H9 (cell line): ENCODE data around the gene CCDC126. TPM values are rescaled to one million over a fixed set of nuclear protein-coding genes. Genes with fewer than 3 reads are reported as not detected.

Source experiments
- DNase-seq: peaks from one replicate; pipeline ENCODE4 v3.0.0-alpha.2; 2017
- H2AFZ ChIP-seq: one replicate; pipeline ENCODE4 v1.6.1; 2013; ENCODE audit warnings: mild to moderate bottlenecking, low read length, control low read depth, moderate library complexity
- H2AK5ac ChIP-seq: 2 replicates; pipeline ENCODE4 v1.6.1; 2013; ENCODE audit warnings: low read length, control low read depth, mixed read lengths; ENCODE audit not compliant: insufficient read length
- H2BK120ac ChIP-seq: one replicate; pipeline ENCODE4 v1.6.1; 2013; ENCODE audit warnings: low read depth, mild to moderate bottlenecking, low read length, control low read depth, inconsistent platforms; ENCODE audit not compliant: poor library complexity, severe bottlenecking
- H2BK12ac ChIP-seq: 2 replicates; pipeline ENCODE4 v1.6.1; 2013; ENCODE audit warnings: low read length, control low read depth, mixed read lengths, low read depth; ENCODE audit not compliant: insufficient read length
- H2BK15ac ChIP-seq: 2 replicates; pipeline ENCODE4 v1.6.1; 2013; ENCODE audit warnings: low read depth, low read length, control low read depth
- H2BK20ac ChIP-seq: one replicate; pipeline ENCODE4 v1.6.1; 2013; ENCODE audit warnings: low read depth, mild to moderate bottlenecking, low read length, control low read depth, inconsistent platforms; ENCODE audit not compliant: poor library complexity, severe bottlenecking
- H2BK5ac ChIP-seq: 2 replicates; pipeline ENCODE4 v1.6.1; 2013; ENCODE audit warnings: low read length, control low read depth, mixed read lengths; ENCODE audit not compliant: insufficient read length
- H3K14ac ChIP-seq: 2 replicates; pipeline ENCODE4 v1.6.1; 2013; ENCODE audit warnings: low read length, control low read depth; ENCODE audit not compliant: insufficient read depth
- H3K18ac ChIP-seq: 2 replicates; pipeline ENCODE4 v1.6.1; 2013; ENCODE audit warnings: low read depth, mild to moderate bottlenecking, mixed read lengths, low read length, control low read depth; ENCODE audit not compliant: insufficient read length
- H3K23ac ChIP-seq: 2 replicates; pipeline ENCODE4 v1.6.1; 2013; ENCODE audit warnings: low read length, control low read depth, mixed read lengths, low read depth; ENCODE audit not compliant: insufficient read length
- H3K23me2 ChIP-seq: 2 replicates; pipeline ENCODE4 v1.6.1; 2013; ENCODE audit warnings: low read depth, mild to moderate bottlenecking, mixed read lengths, low read length, control low read depth; ENCODE audit not compliant: insufficient read length, poor library complexity, severe bottlenecking
- H3K27ac ChIP-seq: 2 replicates; pipeline ENCODE4 v1.5.1; 2013; ENCODE audit warnings: low read length, control low read depth, mixed read lengths, low read depth; ENCODE audit not compliant: insufficient read length
- H3K27me3 ChIP-seq: 2 replicates; pipeline ENCODE4 v1.6.1; 2013; ENCODE audit warnings: low read length, control low read depth, inconsistent platforms; ENCODE audit not compliant: insufficient read depth
- H3K4ac ChIP-seq: 2 replicates; pipeline ENCODE4 v1.6.1; 2013; ENCODE audit warnings: low read depth, mild to moderate bottlenecking, control low read depth, inconsistent platforms, low read length, moderate library complexity
- H3K4me1 ChIP-seq: 2 replicates; pipeline ENCODE4 v1.6.1; 2013; ENCODE audit warnings: low read length, control low read depth, inconsistent platforms; ENCODE audit not compliant: insufficient read depth
- H3K4me2 ChIP-seq: 2 replicates; pipeline ENCODE4 v1.6.1; 2013; ENCODE audit warnings: low read length, control low read depth, mixed read lengths; ENCODE audit not compliant: insufficient read length, insufficient read depth
- H3K56ac ChIP-seq: 2 replicates; pipeline ENCODE4 v1.6.1; 2013; ENCODE audit warnings: low read depth, mild to moderate bottlenecking, mixed read lengths, low read length, control low read depth; ENCODE audit not compliant: insufficient read length
- H3K79me1 ChIP-seq: 2 replicates; pipeline ENCODE4 v1.6.1; 2013; ENCODE audit warnings: low read depth, mild to moderate bottlenecking, moderate library complexity, low read length, control low read depth, inconsistent platforms; ENCODE audit not compliant: insufficient read depth, poor library complexity, severe bottlenecking
- H3K79me2 ChIP-seq: 2 replicates; pipeline ENCODE4 v1.6.1; 2013; ENCODE audit warnings: low read length, control low read depth, inconsistent platforms; ENCODE audit not compliant: insufficient read depth
- H3K9ac ChIP-seq: 2 replicates; pipeline ENCODE4 v1.6.1; 2013; ENCODE audit warnings: low read length, control low read depth, mixed read lengths; ENCODE audit not compliant: insufficient read length; ENCODE audit errors: extremely low read depth
- H3K9me3 ChIP-seq: one replicate; pipeline ENCODE4 v1.6.1; 2013; ENCODE audit warnings: low read depth, low read length, inconsistent platforms; ENCODE audit not compliant: control insufficient read depth
- H3T11ph ChIP-seq: one replicate; pipeline ENCODE4 v1.6.1; 2013; ENCODE audit warnings: mild to moderate bottlenecking, low read length, control low read depth, inconsistent platforms
- H4K20me1 ChIP-seq: one replicate; pipeline ENCODE4 v1.6.1; 2013; ENCODE audit not compliant: control insufficient read depth, insufficient read length, insufficient read depth
- H4K5ac ChIP-seq: 2 replicates; pipeline ENCODE4 v1.6.1; 2013; ENCODE audit warnings: low read depth, mild to moderate bottlenecking, mixed read lengths, low read length, control low read depth; ENCODE audit not compliant: insufficient read length
- H4K8ac ChIP-seq: replicated peaks from 2 replicates; pipeline ENCODE4 v1.6.1; 2013; ENCODE audit warnings: low read length, control low read depth, mixed read lengths, low read depth; ENCODE audit not compliant: insufficient read length
- H4K91ac ChIP-seq: 2 replicates; pipeline ENCODE4 v1.6.1; 2013; ENCODE audit warnings: low read depth, mild to moderate bottlenecking, moderate library complexity, mixed read lengths, low read length, control low read depth; ENCODE audit not compliant: insufficient read length
- H3K27ac Mint-ChIP-seq, 3 experiments: 2 replicates in 2 of 3; 3 replicates in 1 of 3; pipeline ENCODE4 v1.8.0; 2020 to 2021; ENCODE audit warnings: mixed read lengths in 3 of 3, mild to moderate bottlenecking in 1 of 3, moderate library complexity in 1 of 3
- H3K27me3 Mint-ChIP-seq: 2 replicates; pipeline ENCODE4 v1.8.0; 2021; ENCODE audit warnings: low read depth, mild to moderate bottlenecking, moderate library complexity, mixed read lengths
- H3K36me3 Mint-ChIP-seq, 3 experiments: 2 replicates in 2 of 3; 3 replicates in 1 of 3; pipeline ENCODE4 v1.8.0; 2020 to 2021; ENCODE audit warnings: low read depth in 3 of 3, mixed read lengths in 3 of 3; ENCODE audit not compliant: insufficient read depth in 1 of 3
- H3K4me1 Mint-ChIP-seq, 2 experiments: 2 replicates each; pipeline ENCODE4 v1.8.0; 2020; ENCODE audit warnings: mixed read lengths in 2 of 2
- H3K4me3 Mint-ChIP-seq, 2 experiments: 2 replicates in 1 of 2; 3 replicates in 1 of 2; pipeline ENCODE4 v1.8.0; 2020 to 2021; ENCODE audit warnings: mild to moderate bottlenecking in 2 of 2, mixed read lengths in 2 of 2, moderate library complexity in 1 of 2
- H3K9me3 Mint-ChIP-seq, 2 experiments: 2 replicates in 1 of 2; 3 replicates in 1 of 2; pipeline ENCODE4 v1.8.0; 2020; ENCODE audit warnings: mild to moderate bottlenecking in 2 of 2, mixed read lengths in 2 of 2, moderate library complexity in 1 of 2
- CTCF ChIP-seq: fragments of 200-600 bp; sonication (generic); conservative IDR thresholded peaks from 3 replicates; pipeline ENCODE4 v1.8.0; 2021; ENCODE audit warnings: antibody characterized with exemption, mild to moderate bottlenecking
- WGBS: extraction: QIAGEN DNeasy Blood & Tissue Kit; methylation state at CpG from one replicate; pipeline ENCODE4 v1.1.7; 2013; ENCODE audit warnings: missing lambda C conversion rate, low lambda C conversion rate, mixed read lengths; ENCODE audit not compliant: insufficient read length; ENCODE audit errors: extremely low coverage; 5-methylcytosine and 5-hydroxymethylcytosine counted together
- total RNA-seq: library from RNA; stranded (reverse); gene quantifications from 2 replicates; pipeline ENCODE4 v1.2.1, GENCODE V29; 2021

CCDC126 gene
- total RNA-seq, 1 experiment from 2014 or later = 4.0 TPM

GRCh38 chr7:23619141-23619540 is 22.0 kb downstream of the CCDC126 start:
- H2BK12ac ChIP-seq = no peak overlapping the region
- no peak overlapping the region for H4K91ac ChIP-seq
- H3K4me1 Mint-ChIP-seq = no peaks in the 10 kb centered on the region
- no peaks in the 10 kb centered on the region for H3K23me2 ChIP-seq
- H3K23ac ChIP-seq = no peak overlapping the region
- peaks cover 17 to 29% of the 10 kb centered on the region in 2 experiments for H3K9me3 Mint-ChIP-seq
- no peaks in the 10 kb centered on the region for H3K79me1 ChIP-seq
- no peaks in the 10 kb centered on the region for H3K27me3 ChIP-seq
- H2AFZ ChIP-seq = no peak overlapping the region
- no peak overlapping the region for H2BK120ac ChIP-seq
- H2BK15ac ChIP-seq = no peak overlapping the region
- no peaks in the 10 kb centered on the region for H3K4me1 ChIP-seq
- no peak for TF ChIP-seq CTCF
- H3K9ac ChIP-seq = no peak overlapping the region
- H3K9me3 ChIP-seq = no peaks in the 10 kb centered on the region
- H3K18ac ChIP-seq = no peak overlapping the region
- H3K27ac Mint-ChIP-seq = no peak overlapping the region
- no peak overlapping the region for H3K4me2 ChIP-seq
- H4K8ac ChIP-seq = no peak overlapping the region
- no peak overlapping the region for H2BK20ac ChIP-seq
- no peak for DNase-seq
- H3T11ph ChIP-seq = no peak overlapping the region
- H3K27me3 Mint-ChIP-seq = peaks cover 1% of the 10 kb centered on the region; the same call in 1 of the 2 replicates
- H3K27ac ChIP-seq = no peak overlapping the region
- no peak overlapping the region for H3K56ac ChIP-seq
- no peaks in the 10 kb centered on the region for H4K20me1 ChIP-seq
- H3K4ac ChIP-seq = no peak overlapping the region
- no peak overlapping the region for H2BK5ac ChIP-seq
- no peak overlapping the region for H4K5ac ChIP-seq
- WGBS = no CpG with 5 or more reads among the region's 4 CpGs
- no peaks in the 10 kb centered on the region for H3K79me2 ChIP-seq
- H3K36me3 Mint-ChIP-seq = peaks cover 19 to 33% (median 28%) of the 10 kb centered on the region in 3 experiments
- no peak overlapping the region for H3K14ac ChIP-seq
- no peak overlapping the region for H2AK5ac ChIP-seq
- no peak overlapping the region for H3K4me3 Mint-ChIP-seq
